Transverse colon (tissue), 4 donors: Measurements from ENCODE around the gene TRIM69.

ENCODE experiments used
- CTCF ChIP-seq, 5 experiments: fragments of 200-600 bp in 3 of 5; fragments of 450-650 bp in 2 of 5; sonication (generic) in 3 of 5; IDR thresholded peaks; 1 replicate in 2 of 5; 2 replicates in 3 of 5; pipeline ENCODE4 v1.5.1; 2016 to 2017; ENCODE audit warnings: antibody characterized with exemption in 5 of 5, inconsistent platforms in 3 of 5, mild to moderate bottlenecking in 2 of 5, moderate library complexity in 1 of 5
- POLR2A ChIP-seq: fragments of 450-650 bp; IDR thresholded peaks from one replicate; pipeline ENCODE4 v1.6.1; 2016; ENCODE audit warnings: antibody characterized with exemption, mild to moderate bottlenecking, moderate library complexity
- POLR2AphosphoS5 ChIP-seq, 3 donors: sonication (generic); formaldehyde crosslinking; IDR thresholded peaks; one replicate each; pipeline ENCODE4 v1.6.1; 2016; ENCODE audit warnings: antibody characterized with exemption in 3 of 3

- TF ChIP-seq POLR2AphosphoS5 (IDR thresholded peaks at IDR 0.05): no peak
- TF ChIP-seq CTCF (IDR thresholded peaks at IDR 0.05): no peak
- no peak for TF ChIP-seq POLR2A
These were observed 8.7 kb upstream of the TRIM69 start for GRCh38 chr15:44727485-44728231.
